ENCODE data around the gene RBM3.

DNA sequence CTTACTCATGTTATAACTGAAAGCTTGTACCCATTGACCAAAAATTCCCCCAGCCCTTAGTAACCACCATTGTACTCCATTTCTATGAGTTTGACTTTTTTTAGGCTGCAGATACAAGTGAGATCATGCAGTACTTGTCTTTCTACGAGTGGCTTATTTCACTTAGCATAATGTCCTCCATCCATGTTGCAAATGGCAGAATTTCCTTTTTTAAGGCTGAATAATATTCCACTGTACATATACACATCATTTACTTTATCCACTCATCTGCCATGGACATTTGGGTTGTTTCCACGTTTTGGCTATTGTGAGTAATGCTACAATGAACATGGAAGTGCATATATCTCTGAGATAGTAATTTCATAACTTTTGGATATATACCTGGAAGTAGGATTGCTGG, 10.4 kb downstream of the RBM3 start:
- TF ChIP-seq POLR2A (IDR thresholded peaks at IDR 0.05), result no peak
- TF ChIP-seq, protein P1, sequence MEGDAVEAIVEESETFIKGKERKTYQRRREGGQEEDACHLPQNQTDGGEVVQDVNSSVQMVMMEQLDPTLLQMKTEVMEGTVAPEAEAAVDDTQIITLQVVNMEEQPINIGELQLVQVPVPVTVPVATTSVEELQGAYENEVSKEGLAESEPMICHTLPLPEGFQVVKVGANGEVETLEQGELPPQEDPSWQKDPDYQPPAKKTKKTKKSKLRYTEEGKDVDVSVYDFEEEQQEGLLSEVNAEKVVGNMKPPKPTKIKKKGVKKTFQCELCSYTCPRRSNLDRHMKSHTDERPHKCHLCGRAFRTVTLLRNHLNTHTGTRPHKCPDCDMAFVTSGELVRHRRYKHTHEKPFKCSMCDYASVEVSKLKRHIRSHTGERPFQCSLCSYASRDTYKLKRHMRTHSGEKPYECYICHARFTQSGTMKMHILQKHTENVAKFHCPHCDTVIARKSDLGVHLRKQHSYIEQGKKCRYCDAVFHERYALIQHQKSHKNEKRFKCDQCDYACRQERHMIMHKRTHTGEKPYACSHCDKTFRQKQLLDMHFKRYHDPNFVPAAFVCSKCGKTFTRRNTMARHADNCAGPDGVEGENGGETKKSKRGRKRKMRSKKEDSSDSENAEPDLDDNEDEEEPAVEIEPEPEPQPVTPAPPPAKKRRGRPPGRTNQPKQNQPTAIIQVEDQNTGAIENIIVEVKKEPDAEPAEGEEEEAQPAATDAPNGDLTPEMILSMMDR (IDR thresholded peaks at IDR 0.05), result no peak

Data from thyroid gland (tissue), 4 donors.